ENCODE results near the gene SAMD7.

SAMD7 gene

DNA sequence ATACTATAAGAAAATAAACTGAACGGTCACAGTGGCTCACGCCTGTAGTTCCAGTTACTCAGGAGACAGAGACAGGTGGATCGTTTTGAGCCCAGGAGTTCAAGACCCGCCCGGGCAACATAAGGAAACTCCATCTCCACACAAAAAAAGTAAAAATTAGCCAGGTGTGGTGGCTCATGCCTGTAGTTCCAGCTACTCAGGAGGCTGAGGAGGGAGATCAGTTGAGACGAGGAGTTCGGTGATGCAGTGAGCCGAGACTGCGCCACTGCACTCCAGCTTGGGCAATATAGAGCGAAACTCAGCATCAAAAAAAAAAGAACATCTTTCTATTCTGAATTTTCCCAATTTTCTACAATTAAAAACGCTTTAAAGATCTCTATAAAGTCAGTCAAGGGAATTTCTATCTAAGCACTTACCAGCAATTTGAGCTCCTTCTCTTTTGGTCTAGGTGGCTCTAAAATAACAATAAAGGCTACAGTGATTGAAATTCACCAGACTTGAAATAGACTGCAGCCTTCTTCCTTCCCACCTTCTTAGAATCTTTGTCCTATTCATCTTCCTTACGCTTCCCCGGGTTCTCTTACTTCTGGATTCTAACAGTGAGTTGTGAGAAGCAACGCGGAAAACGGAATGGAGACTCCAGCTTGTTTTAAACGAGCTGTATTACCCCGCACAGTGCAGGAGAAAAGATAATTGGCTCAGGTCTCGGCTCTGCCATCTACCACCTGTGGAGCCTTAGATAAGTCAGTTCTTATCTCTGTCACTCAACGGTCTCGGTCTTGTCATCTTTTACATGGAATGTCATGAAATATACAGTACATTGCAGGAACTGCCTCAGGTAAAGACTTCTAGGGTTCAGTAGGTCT lies 54.4 kb downstream of the SAMD7 start:
- no peak for DNase-seq (ENCODE audit: low read depth in 1 of 2, low spot score in 1 of 2)

DNA sequence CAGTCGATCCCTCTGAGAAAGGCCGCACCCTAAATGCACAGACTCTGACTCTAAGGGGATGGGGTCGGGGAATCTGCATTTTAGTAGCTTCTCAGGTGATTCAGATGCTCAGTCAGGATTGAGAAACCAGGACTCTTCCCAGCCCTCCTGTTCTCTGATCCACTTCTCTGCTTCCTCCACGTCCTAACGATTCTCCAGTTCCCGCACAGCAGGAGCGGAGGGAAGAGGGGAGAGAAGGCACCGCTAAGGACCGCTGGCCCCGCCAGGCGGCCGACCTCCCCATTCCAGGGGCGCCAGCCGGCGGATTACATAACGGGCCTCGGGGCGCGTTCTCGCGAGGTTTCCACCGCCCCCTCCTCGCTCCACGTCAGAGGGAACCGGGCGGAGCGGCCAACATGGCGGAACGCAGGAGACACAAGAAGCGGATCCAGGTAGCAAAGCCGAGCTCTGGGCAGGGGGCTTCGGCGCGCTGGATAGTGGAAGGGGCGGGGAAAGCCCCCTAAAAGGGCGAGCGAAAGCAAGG lies 55.1 kb downstream of the SAMD7 start, which contains the start of gene SEC62:
Gene SEC62 (plus strand): TSS at position 380 of the 523 bp plus-strand sequence. CDS start 16 bp downstream, at position 396.
- DNase-seq (ENCODE audit: low read depth in 1 of 2, low spot score in 1 of 2): peak; percentile 87 to 95

DNA sequence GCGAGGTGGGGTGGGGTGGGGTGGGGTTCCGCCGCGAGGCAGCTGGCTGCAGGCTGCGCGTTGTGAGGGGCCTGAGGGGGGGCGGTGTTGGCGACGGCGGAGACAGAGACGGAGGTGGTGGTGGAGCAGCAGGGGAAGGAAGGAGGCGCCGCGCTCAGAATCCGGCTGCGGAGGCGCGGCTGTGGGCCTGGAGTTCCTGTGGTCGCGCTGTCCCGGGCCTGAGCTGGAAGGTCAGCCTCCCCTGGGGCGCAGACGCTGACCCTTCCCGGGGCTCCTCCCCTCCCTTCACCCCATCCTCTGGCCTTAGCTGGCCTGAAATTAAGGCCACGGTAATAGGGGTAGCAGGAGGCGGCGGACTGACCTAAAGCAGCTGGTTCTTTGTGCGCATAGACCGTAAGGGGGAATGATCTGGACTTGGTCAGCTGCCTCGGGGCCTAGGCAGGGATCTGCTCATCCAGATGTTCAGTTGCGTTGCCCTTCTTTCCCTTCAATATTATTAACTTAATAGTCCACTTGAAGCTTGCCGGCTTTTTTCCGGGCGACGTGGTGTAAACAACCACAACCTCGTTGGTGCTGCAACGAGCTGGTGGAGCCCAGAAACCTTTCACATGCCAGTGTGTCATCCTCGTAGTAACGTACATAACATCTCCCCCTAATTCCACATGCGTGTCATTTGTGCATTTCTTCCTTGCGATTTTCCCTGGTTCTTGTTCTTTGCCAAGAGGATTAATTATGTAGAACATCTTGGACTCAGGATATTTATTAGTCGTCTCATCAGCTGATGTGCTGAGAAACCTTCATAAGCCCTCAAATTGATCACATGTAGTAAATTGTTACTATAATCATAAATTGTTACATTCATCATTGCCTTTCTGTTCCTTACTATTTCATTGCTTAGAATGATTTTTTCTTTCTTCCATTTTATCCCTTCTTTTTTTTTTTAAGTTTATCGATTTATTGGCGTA lies 55.9 kb downstream of the SAMD7 start:
- peak; percentile 3 to 5 for DNase-seq (ENCODE audit: low read depth in 1 of 2, low spot score in 1 of 2)

DNA sequence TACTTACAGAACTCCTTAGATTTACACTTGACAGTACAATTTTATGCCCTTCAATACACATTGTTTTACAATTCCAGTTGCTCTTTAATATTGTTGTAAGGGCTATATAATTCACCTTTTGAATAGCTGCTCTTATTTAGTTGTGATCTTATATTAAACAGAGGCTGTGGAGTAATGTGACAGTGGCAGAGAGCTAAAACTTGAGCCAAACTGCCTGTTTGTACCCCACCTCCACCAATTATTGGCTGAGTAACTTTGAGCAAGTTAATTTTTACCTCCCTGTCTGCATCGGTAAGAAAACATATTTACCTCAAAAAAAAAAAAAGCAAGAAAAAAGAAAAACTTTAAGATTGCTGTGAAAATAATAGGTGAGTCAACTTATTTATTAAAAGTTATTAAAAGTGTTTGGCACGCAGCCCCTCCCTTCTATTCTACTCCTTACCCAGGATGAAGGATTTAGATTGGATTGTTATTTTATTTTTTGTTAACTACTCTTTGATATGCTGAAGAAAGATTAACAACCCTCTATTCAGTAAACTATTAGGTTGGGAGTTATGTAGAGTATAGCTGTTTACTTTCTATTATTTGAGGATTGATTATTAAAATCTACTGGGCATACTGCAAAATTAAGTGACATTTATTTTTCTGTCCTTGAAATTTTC lies 57.0 kb downstream of the SAMD7 start:
- no peak for DNase-seq (ENCODE audit: low read depth in 1 of 2, low spot score in 1 of 2)

DNA sequence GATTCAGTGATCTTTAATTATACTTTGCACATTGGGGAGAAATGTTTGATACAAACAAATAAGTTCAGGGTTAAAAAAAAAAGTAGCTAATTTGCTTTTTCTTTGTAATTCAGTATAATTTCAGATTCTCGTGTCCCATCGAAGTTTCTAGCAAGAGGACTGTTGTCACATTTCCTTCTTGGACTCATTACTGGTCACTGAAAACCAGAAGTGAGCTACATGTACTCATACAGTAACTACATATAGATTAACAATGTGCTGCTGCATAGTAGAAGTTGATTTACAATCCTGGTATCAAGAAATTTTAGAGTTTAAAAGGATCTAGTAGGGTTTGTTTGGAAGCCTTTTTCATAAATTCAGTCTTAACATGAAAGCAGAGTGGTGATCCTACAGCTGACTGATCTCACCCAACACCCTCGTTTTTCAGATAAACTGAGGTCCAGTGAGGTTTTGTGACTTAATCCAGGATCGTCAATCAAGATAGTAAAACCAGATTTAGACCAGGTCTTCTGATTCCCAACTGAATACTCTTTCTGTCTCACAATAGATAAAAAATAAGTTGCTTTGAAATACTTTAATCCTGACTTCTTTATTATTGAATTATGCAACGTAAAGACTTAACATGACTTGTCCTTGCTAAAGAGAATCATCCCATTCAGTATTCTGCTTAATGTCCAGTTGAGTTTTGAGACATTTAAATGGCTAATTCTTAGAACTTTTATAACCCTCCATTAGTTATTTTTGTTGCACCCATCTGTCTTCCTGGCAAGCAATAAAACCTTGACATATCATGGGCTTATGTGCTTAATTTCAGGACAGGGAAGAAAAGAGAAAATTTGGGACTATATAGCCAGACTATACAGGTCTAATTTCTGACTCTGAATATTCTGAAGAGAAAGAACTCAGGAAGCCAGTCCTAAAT lies 58.1 kb downstream of the SAMD7 start:
- no peak for DNase-seq (ENCODE audit: low read depth in 1 of 2, low spot score in 1 of 2)

DNA sequence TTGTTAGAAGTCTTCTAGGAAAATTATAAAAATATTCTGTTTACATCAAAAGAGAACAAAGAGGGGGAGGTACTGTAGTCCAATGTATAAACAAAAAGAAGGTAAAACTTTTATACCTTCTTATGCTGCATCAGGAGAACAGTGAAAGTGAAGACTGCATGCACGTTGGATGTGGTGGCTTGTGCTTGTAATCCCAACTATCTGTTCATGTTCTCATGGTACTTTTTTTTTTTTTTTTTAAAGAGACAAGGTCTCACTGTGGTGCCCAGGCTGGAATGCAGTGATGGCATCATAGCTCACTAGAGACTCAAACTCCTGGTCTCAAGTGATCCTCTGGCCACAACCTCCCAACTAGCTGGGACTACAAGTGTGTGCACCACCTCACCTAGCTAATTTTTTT lies 59.5 kb downstream of the SAMD7 start:
- no peak for DNase-seq (ENCODE audit: low read depth in 1 of 2, low spot score in 1 of 2)

DNA sequence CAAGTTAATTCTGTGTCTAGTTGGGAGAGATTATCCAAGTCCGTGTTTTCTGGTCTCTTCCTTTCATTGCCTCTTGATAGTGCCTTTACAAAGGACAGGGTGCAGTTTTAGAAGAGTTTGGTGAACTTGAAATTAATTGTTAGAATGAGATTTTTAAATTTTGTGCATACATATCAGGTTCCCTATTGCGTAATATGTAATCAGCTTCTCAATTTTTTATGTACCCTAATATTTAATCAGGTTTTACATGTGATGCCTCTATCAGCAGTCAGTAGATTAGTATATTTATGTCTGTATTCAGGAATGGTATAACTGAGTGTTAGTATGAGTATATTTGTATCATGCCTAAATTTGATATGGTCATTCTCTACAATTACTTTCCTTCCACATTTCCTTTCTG lies 60.1 kb downstream of the SAMD7 start:
- DNase-seq (ENCODE audit: low read depth in 1 of 2, low spot score in 1 of 2): no peak

DNA sequence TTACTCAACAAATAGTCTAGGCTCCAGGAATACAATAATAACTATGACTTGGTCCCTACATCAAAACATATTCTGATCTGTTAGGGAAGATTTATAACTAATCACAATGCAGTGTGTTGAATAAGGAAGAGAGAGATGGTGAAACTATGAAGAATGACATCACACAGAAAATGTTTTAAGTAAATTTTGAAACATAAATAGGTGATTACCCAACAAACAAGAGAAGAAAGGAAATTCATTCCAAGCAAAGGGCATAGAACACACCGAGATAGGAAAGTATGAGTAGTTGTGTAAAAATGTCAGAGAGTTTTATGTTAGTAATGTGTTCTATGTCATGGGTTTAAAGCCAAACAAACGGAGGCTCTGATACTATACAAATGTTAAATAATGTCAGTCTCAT lies 68.7 kb downstream of the SAMD7 start:
- DNase-seq (ENCODE audit: low read depth in 1 of 2, low spot score in 1 of 2): no peak

DNA sequence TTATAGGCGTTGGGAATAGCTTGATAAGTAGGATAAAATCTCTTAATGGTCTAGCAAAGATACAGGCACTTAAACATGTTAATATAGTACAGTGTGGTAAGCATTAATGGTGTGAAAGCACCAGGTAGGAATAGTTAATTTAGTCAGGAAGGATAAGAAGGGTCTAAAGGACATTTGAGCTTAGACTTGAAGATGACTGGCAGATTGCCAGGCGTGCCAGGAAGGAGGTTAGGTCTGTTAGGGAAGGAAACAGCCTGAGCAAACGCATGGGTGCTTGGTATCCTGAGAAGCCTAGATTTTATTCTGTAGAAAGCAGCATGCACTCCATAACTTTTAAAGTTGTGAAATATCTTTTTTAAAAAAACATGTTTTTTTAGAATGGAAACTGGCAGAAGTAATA lies 72.9 kb downstream of the SAMD7 start:
- DNase-seq (ENCODE audit: low read depth in 1 of 2, low spot score in 1 of 2): no peak
